NCI-H748 treated with DMSO at 0.1 percent for 48 hours (cell line): ENCODE data around the gene TAF11L6.
"Not testable (repeated sequence)": the region's sequence is repeated elsewhere in the genome, so short reads cannot be mapped to it uniquely, and the experiment has no call there.

Experiments used
- DNase-seq: peaks from one replicate; lab custom pipeline; 2025; lab: John Stamatoyannopoulos, UW

Gene TAF11L6

GRCh38 chr5:17528369-17528768 is at the start of gene TAF11L6:
Gene TAF11L6, plus strand, starts transcription at chr5:17528669.
- DNase-seq: not testable (repeated sequence)

- no peak for DNase-seq
Observed at GRCh38 chr5:17481378-17481777, 47.1 kb upstream of the TAF11L6 start.

- no peak for DNase-seq
Observed at GRCh38 chr5:17482790-17483189, 45.7 kb upstream of the TAF11L6 start.

DNA sequence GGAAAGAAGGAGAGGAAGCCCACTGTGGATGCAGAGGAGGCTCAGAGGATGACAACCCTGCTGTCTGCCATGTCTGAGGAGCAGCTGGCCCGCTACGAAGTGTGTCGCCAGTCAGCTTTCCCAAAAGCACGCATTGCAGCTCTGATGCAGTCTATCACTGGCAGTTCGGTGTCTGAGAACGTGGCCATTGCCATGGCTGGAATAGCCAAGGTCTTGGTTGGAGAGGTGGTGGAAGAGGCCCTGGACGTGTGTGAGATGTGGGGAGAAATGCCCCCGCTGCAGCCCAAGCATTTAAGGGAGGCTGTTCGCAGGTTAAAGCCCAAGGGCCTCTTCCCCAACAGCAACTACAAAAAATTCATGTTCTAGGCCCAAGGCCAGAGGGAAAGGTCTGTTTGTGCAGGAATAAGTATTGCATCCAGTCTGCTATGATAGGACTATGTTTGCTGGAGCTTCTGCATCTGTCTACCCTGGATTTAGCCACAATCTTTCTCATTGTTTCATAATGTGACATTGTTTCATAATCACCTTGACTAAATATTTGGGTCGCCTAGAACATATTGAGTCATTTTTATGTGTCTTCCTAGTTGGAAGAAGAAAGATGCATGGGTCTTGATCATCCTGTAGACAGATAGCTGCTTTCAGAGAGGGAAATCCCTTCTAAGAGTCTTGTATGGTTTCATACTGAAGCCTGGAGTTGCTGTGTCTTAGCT is 41.9 kb upstream of the TAF11L6 start:
- not testable (repeated sequence) for DNase-seq

- DNase-seq: no peak
Observed at GRCh38 chr5:17487174-17487512, 41.3 kb upstream of the TAF11L6 start.

GRCh38 chr5:17491257-17491656 is 37.2 kb upstream of the TAF11L6 start:
- DNase-seq: not testable (repeated sequence)

GRCh38 chr5:17492770-17493169 is 35.7 kb upstream of the TAF11L6 start:
- DNase-seq: no peak

DNA sequence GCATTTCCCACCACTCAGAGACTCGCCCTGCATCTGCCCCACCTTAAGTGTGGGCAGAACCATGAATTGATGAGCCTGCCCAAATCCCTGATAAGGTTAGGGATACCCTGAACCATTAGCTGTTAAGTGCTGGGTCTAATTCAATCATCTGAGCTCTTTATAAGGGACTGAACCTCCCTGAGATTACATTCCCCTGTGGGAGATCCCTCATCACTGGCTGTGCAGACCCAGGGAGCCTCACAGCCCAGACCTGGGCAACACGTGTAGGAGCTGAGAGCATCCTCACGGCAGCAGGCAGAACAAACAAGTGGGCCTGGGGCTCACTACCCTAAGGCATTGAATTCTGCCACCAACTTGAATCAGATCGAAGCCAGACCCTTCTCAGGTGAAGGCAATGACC is 31.0 kb upstream of the TAF11L6 start:
- DNase-seq: no peak

DNA sequence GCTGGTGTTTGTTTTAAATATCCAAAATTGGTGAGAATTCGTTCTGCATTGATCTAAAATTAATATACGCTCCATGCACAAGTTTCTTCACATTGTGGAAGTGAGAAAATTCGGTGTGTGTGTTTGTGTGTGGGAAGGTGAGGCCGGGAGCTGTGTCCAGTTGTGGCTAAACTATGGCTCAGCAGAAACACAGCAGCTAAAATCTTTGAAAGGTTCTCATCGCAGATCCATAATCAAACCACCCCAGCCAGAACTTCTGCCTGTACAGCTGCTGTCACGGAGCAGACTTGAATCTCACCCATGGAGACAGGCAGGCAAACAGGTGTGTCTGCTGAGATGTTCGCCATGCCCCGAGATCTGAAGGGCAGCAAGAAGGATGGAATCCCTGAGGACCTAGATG is 30.5 kb upstream of the TAF11L6 start, which contains the start of gene TAF11L2:
Gene TAF11L2, plus strand, starts transcription at position 301 of the 400 bp plus-strand sequence.
- DNase-seq: not testable (repeated sequence)

GRCh38 chr5:17511775-17512325 is 16.6 kb upstream of the TAF11L6 start:
- DNase-seq: no peak

- not testable (repeated sequence) for DNase-seq
Observed at GRCh38 chr5:17517526-17517925, 10.9 kb upstream of the TAF11L6 start.

DNA sequence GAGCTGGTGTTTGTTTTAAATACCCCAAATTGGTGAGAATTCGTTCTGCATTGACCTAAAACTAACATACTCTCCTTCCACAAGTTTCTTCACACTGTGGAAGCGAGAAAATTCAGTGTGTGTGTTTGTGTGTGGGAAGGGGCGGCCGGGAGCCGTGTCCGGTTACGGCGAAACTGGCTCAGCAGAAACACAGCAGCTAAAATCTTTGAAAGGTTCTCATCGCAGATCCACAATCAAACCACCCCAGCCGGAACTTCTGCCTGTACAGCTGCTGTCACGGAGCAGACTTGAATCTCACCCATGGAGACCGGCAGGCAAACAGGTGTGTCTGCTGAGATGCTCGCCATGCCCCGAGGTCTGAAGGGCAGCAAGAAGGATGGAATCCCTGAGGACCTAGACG is 10.4 kb upstream of the TAF11L6 start, which contains the start of gene TAF11L3:
Gene TAF11L3, plus strand, starts transcription at position 301 of the 400 bp plus-strand sequence.
- DNase-seq: not testable (repeated sequence)

DNA sequence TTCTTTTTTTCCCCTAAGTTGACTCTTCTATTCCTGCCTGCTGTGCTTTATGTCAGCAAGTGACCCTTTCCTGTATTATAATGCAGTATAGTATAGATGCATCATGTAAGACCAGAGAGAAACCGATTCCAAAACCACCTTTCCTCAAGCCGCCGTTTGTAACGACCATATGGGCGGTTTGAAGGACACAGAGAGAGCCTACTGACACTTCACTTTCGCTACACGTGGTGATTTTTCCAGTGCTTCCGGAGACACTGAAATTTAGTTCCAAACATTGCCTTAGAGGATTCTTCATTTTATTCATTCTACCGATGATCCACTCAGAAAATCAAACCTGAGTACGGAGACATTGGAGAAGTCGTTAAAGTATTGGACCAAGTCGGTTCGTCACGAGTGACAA is 9.0 kb upstream of the TAF11L6 start:
- not testable (repeated sequence) for DNase-seq

- not testable (repeated sequence) for DNase-seq
Observed at GRCh38 chr5:17521501-17521900, 7.0 kb upstream of the TAF11L6 start, which contains the start of gene TAF11L4. Gene TAF11L4, plus strand, starts transcription at chr5:17521801.

- DNase-seq: not testable (repeated sequence)
Observed at GRCh38 chr5:17524935-17525334, 3.5 kb upstream of the TAF11L6 start, which contains the start of gene TAF11L5. Gene TAF11L5, plus strand, starts transcription at chr5:17525235.

DNA sequence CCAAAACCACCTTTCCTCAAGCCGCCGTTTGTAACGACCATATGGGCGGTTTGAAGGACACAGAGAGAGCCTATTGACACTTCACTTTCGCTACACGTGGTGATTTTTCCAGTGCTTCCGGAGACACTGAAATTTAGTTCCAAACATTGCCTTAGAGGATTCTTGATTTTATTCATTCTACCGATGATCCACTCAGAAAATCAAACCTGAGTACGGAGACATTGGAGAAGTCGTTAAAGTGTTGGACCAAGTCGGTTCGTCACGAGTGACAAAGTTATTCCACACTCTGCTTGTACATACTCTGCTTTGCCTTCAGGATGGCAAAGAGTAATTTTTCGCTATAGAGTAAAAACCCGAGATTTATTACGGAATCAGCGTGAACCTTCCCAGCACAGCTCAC is 2.0 kb upstream of the TAF11L6 start:
- DNase-seq: not testable (repeated sequence)
